Activated CD4-positive, alpha-beta T cell treated with anti-CD3 and anti-CD28 coated beads, Interleukin-2, amount 10 ng/mL, durations not matched to agents 7 days and 5 days (primary cell): ENCODE data around the gene TRIM14. TPM values are rescaled to one million over a fixed set of nuclear protein-coding genes. Genes with fewer than 3 reads are reported as not detected.

Experiments used
- CTCF ChIA-PET: fragments of 350-600 bp; sonication (Branson Sonifier 250); formaldehyde crosslinking; loops from one replicate; lab custom pipeline; 2021; ENCODE audit warnings: antibody characterized with exemption; lab: Charles Lee
- POLR2A ChIA-PET: fragments of 350-600 bp; sonication (Branson Sonifier 250); formaldehyde crosslinking; loops from one replicate; lab custom pipeline; 2021; ENCODE audit warnings: antibody characterized with exemption; lab: Charles Lee
- DNase-seq: peaks from one replicate; pipeline ENCODE4 v3.0.0-alpha.2; 2020
- H3K27ac Mint-ChIP-seq: one replicate; pipeline ENCODE4 v1.8.0; 2021; ENCODE audit warnings: mild to moderate bottlenecking, moderate library complexity, mixed read lengths
- H3K27me3 Mint-ChIP-seq: one replicate; pipeline ENCODE4 v1.8.0; 2021; ENCODE audit warnings: mixed read lengths
- H3K36me3 Mint-ChIP-seq: one replicate; pipeline ENCODE4 v1.8.0; 2021; ENCODE audit warnings: low read depth, mixed read lengths
- H3K4me1 Mint-ChIP-seq: one replicate; pipeline ENCODE4 v1.8.0; 2021; ENCODE audit warnings: mixed read lengths
- H3K4me3 Mint-ChIP-seq: one replicate; pipeline ENCODE4 v1.8.0; 2021; ENCODE audit warnings: mild to moderate bottlenecking, moderate library complexity, mixed read lengths
- H3K9me3 Mint-ChIP-seq: one replicate; pipeline ENCODE4 v1.8.0; 2021; ENCODE audit warnings: mixed read lengths
- total RNA-seq, 2 experiments: library from RNA; stranded (reverse); gene quantifications; one replicate each; pipeline ENCODE4 v1.2.3, GENCODE V29; 2021

The TRIM14 gene, protein sequence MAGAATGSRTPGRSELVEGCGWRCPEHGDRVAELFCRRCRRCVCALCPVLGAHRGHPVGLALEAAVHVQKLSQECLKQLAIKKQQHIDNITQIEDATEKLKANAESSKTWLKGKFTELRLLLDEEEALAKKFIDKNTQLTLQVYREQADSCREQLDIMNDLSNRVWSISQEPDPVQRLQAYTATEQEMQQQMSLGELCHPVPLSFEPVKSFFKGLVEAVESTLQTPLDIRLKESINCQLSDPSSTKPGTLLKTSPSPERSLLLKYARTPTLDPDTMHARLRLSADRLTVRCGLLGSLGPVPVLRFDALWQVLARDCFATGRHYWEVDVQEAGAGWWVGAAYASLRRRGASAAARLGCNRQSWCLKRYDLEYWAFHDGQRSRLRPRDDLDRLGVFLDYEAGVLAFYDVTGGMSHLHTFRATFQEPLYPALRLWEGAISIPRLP
- total RNA-seq: 100 to 1,000 TPM; 116 to 124 TPM

DNA sequence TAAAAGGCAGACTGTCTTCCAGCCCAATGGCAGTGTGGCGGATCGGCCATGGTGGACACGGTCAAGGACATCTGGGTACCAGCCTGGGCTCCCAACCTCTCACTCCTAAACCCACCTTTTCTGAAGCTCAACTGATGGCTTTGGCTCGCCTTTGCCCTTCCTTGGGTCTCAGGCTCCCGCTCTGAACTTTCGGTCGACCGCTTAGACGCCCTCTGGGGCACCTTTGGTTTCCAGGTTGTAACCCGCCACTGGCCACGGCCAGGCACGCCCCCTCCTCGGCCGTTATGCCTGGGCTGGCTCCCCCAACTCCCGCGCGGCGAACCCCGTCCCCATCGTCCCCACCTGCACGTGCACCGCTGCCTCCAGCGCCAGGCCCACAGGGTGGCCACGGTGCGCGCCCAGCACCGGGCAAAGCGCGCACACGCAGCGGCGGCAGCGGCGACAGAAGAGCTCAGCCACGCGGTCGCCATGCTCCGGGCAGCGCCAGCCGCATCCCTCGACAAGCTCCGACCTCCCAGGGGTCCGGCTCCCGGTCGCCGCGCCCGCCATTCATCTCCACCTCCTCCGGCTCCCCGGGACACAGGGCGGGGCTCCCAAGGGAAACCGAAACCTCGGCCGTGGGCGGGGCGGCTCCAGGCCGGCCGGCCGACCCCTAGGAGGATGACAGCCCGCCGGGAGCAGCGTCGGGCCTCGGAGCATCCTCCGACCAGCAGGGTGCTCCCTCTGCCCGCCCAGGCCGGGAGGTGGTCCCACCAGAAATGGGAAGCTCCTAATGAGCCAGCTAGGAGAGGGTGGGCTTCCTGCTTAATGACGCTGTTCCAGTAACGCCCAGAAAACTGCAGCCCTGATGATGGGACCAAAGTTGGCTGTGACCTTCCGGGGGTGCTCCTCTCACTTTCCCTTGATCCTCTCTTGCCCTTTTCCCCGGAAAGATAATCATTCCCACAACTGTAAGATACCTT lies at the start of gene TRIM14:
Gene TRIM14 (minus strand): TSS at position 583 of the 962 bp plus-strand sequence. CDS start 34 bp downstream, at position 549.
- no peaks in the 10 kb centered on the region for H3K27me3 Mint-ChIP-seq

DNA sequence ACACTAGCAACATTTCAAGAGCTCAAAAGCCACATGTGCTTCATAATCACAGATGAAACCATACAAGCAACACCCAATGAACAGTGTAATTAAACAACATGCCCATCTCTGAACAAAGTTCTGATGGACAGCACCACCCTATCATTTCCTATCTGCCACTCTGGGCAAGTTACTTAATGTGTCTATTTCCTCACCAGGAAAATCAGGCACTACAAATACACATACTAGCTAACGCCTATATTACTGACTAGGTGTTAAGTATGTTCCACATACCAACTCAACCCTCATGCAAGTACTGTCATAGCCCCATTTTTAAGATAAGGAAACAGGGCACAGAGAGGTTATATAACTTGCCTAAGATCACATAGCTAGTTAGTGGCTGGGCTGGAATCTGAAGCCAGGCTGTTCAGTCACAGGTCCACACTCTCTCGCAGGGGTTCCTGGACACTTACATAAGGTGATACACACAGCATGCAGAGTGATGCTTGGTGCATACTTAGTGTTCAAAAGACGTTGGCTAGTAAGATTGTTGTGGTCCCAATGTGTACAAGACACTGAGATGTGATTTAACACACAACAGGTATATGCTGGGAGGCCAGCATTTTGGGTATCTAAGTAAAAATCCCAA lies 49.2 kb upstream of the TRIM14 start:
- no peaks in the 10 kb centered on the region for H3K36me3 Mint-ChIP-seq

More for the DNA sequence above, at the start of gene TRIM14:
- Mint-ChIP-seq H3K4me1 (peaks cover 53% of the 10 kb centered on the region), H3K36me3 (peaks cover 21% of the 10 kb centered on the region), H3K9me3 (no peaks in the 10 kb centered on the region), H3K4me3 (peak within 1 kb of the TSS; percentile 85), H3K27ac (peak within 1 kb of the TSS; percentile 97)
- DNase-seq: peak; percentile 71
- POLR2A ChIA-PET: no interaction called here
- CTCF ChIA-PET: interaction anchor here (0.7 to 3.0 kb wide), 19 partner anchors 9 to 195 kb away, joined by 3 to 18 read pairs (median 4); partner anchors contain the start of genes CORO2A, NANS and TBC1D2

DNA sequence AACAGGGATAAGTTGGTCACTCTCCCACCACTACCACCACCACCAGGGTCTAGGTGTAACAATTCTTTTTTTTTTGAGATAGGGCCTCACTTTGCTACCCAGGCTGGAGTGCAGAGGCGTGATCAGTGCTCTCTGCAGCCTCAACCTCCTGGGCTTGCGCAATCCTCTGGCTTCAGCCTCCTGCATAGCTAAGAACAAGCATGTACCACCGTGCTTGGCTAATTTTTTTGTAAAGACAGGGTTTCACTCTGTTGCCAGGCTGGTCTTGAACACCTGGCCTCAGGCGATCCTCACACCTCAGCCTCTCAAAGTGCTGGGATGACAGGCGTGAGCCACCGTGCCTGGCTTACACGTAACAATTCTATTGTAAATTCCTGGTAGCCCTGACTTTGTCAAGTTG lies 45.9 kb upstream of the TRIM14 start:
- DNase-seq: no peak
- POLR2A ChIA-PET: no interaction called here
- Mint-ChIP-seq H3K9me3 (no peaks in the 10 kb centered on the region), H3K27me3 (no peaks in the 10 kb centered on the region), H3K4me3 (no peak overlapping the region), H3K4me1 (peaks cover 32% of the 10 kb centered on the region), H3K36me3 (no peaks in the 10 kb centered on the region), H3K27ac (no peak overlapping the region)
- CTCF ChIA-PET: no interaction called here

More for the DNA sequence above, 49.2 kb upstream of the TRIM14 start:
- Mint-ChIP-seq H3K9me3 (no peaks in the 10 kb centered on the region), H3K4me1 (peaks cover 39% of the 10 kb centered on the region), H3K27me3 (no peaks in the 10 kb centered on the region), H3K27ac (no peak overlapping the region), H3K4me3 (no peak overlapping the region)
- ChIA-PET CTCF (interaction anchor here (0.9 to 1.4 kb wide), 4 partner anchors 13 to 58 kb away, joined by 3 read pairs; no protein-coding TSS in a partner anchor), POLR2A (no interaction called here)
- no peak for DNase-seq

DNA sequence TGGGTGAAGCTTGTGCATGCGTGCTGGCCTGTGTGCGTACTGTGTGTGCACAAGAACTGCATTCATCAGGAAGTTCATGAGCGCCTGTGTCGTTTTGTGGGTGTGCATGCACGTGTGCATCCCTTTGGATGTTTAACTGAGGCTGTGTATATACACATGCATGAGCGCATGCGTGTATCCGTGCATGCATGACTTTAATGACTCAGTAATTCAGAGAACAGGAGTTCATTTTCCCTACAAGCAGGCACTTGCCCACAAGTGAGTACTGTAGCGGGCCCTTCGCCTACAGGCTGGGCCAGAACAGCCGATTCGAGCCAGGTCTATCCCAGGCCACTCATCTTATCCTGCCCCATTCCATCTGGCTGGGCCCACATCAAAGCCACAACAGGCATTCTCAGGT lies 43.6 kb upstream of the TRIM14 start:
- no peaks in the 10 kb centered on the region for H3K27me3 Mint-ChIP-seq
- no peak overlapping the region for H3K4me3 Mint-ChIP-seq
- ChIA-PET POLR2A (no interaction called here), CTCF (no interaction called here)
- no peak overlapping the region for H3K27ac Mint-ChIP-seq
- H3K4me1 Mint-ChIP-seq: peaks cover 27% of the 10 kb centered on the region
- DNase-seq: no peak
- H3K9me3 Mint-ChIP-seq: no peaks in the 10 kb centered on the region
- no peaks in the 10 kb centered on the region for H3K36me3 Mint-ChIP-seq

DNA sequence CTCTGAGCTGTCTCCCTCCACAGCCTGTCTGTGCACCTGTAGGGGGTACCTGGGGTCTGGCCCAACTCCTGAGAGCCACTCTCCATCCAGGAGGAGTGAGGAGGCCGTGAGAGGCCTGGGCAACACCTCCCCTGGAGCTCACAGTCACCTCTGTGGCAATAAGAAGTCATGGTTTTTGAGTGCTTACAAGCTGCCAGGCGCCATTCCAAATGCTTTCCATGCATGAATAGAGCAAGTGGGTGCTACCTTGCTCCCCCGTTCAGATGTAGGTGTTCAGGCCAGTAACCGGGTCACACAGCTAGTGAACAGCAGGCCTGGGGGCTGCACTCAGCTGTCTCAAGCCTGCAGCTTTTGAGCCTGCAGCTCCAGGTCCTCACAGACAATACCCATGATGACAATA lies 42.8 kb upstream of the TRIM14 start:
- H3K36me3 Mint-ChIP-seq: no peaks in the 10 kb centered on the region
- no peak overlapping the region for H3K4me3 Mint-ChIP-seq
- POLR2A ChIA-PET: interaction anchor here (0.7 kb wide), 1 partner anchor 52 kb away, joined by 3 read pairs; no protein-coding TSS in a partner anchor
- H3K27me3 Mint-ChIP-seq: no peaks in the 10 kb centered on the region
- CTCF ChIA-PET: interaction anchor here (0.7 kb wide), 1 partner anchor 40 kb away, joined by 3 read pairs; no protein-coding TSS in a partner anchor
- H3K27ac Mint-ChIP-seq: no peak overlapping the region
- H3K9me3 Mint-ChIP-seq: no peaks in the 10 kb centered on the region
- peaks cover 25% of the 10 kb centered on the region for H3K4me1 Mint-ChIP-seq
- DNase-seq: no peak

DNA sequence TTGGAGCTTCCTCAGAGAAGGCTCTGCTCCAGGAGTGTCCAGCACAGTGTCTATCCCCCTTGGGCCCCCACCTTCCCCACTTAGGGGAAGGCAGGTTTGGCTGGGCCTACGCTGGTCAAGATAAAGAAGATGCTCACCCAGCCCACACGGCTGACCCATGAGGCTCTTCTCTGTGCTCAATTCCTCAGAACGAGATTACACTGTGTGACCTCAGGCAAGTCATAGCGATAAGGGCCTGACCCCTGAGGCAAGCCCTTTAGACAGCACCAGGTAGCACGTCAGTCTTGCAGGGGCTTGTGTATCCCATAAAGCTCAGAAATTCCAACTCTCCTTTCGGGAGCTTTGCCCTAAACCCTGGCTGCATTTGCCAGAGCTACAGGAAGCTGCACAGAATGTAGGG lies 40.8 kb upstream of the TRIM14 start:
- Mint-ChIP-seq H3K4me1 (peaks cover 22% of the 10 kb centered on the region), H3K4me3 (no peak overlapping the region), H3K36me3 (no peaks in the 10 kb centered on the region), H3K9me3 (no peaks in the 10 kb centered on the region), H3K27ac (peak overlapping the region; percentile 7), H3K27me3 (no peaks in the 10 kb centered on the region)
- POLR2A ChIA-PET: no interaction called here
- no peak for DNase-seq
- CTCF ChIA-PET: interaction anchor here (0.8 to 1.7 kb wide), 4 partner anchors 17 to 854 kb away, joined by 3 to 4 read pairs (median 3); no protein-coding TSS in a partner anchor

DNA sequence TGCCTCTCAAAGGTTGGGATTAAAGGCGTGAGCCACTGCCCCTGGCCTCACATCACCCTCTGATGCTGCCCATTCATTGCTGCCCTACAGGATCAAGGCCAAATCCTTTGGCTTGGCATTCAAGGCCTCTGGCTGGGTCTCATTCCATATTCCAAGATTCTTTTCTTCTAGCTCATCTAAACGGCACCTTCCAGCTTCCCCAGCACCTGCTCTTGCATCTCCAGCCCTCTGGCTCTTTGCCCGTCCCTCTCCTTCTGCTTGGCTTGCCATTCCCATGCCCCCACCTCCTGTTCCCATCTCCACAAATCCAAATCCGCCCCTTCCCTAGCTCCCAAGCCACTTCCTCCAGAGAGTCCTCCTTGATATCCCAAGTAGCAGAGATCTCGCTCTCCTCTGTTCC lies 40.3 kb upstream of the TRIM14 start:
- CTCF ChIA-PET: interaction anchor here (1.1 to 1.7 kb wide), 3 partner anchors 17 to 854 kb away, joined by 3 to 4 read pairs (median 3); no protein-coding TSS in a partner anchor
- Mint-ChIP-seq H3K27me3 (no peaks in the 10 kb centered on the region), H3K4me3 (no peak overlapping the region), H3K36me3 (no peaks in the 10 kb centered on the region), H3K4me1 (peaks cover 18% of the 10 kb centered on the region), H3K9me3 (no peaks in the 10 kb centered on the region), H3K27ac (no peak overlapping the region)
- POLR2A ChIA-PET: no interaction called here
- no peak for DNase-seq

DNA sequence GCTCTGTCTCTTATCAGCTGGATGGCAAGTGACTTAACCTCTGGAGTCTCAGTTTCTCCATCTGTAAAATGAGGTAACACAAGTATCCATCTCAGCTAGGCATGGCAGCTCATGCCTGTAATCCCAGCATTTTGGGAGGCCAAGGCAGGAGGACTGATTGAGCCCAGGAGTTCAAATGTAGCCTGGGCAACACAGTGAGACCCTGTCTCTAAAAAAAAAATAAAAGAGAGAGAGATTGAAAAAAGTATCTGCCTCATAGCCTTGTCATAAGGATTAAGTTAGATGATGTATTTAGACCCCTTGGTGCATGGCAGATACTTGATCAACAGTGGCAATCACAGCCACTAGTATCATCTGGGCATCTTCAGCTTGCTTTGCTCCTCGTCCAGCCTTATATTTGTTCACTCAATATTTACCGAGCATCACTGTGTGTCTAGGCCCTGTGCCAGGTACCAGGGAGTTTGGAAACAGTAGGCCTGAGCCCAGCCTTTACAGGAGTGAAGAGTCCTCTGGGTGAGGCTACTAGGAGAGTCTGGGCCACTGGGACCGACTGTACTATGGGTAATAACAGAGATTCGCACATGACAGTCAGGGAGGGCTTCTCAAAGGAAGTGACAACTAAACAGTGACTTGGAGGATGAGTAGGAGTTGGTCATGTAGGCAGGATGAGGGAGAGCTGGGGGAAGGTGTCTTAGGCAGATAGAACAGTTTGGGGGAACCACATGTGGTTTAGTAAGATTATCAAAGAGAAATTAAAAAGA lies 39.2 kb upstream of the TRIM14 start:
- no peaks in the 10 kb centered on the region for H3K27me3 Mint-ChIP-seq
- no peaks in the 10 kb centered on the region for H3K36me3 Mint-ChIP-seq
- no peak for DNase-seq
- H3K4me3 Mint-ChIP-seq: no peak overlapping the region
- no peak overlapping the region for H3K27ac Mint-ChIP-seq
- ChIA-PET POLR2A (no interaction called here), CTCF (interaction anchor here (1.1 to 1.2 kb wide), 3 partner anchors 9 to 35 kb away, joined by 3 read pairs; no protein-coding TSS in a partner anchor)
- H3K9me3 Mint-ChIP-seq: no peaks in the 10 kb centered on the region
- H3K4me1 Mint-ChIP-seq: peaks cover 9% of the 10 kb centered on the region

DNA sequence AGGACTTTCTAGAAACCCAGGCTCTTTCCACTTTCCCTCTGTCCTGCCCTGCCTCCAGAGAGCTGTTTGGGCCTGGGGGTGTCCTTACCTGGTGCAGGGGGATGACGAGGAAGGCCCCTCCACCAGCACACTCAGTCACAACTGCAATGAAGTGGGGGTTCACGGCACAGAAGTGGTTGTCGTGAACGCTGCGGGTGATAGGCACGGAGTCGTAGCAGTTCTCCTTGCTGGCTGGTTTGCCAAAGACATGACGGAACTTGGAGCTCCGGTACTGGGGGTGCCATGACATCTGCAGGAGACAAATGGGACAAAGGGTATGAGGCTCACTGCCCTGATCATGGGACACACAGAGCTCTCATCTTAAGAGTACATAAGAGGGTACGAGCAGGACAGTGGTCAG lies 38.4 kb upstream of the TRIM14 start:
- H3K36me3 Mint-ChIP-seq: no peaks in the 10 kb centered on the region

DNA sequence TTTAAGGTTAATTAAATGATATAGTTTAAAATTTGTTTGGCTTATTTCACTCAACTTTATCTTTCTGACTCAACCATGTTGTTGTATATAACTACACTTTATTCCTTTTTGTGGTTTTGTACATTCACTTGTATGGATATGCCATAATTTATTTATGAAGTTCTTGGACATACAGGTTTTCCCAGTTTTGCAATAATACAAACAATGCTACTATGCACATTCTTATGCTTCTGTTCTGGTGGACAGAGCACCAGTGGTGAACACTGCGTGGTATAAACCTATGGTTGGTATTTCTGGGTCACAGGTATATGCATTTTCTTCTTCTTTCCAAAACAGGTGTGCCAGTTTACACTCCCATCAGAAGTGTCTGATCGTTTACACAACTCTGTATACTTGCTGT lies 35.7 kb upstream of the TRIM14 start:
- ChIA-PET POLR2A (no interaction called here), CTCF (interaction anchor here (0.6 to 1.1 kb wide), 3 partner anchors 56 to 172 kb away, joined by 3 to 4 read pairs (median 3); partner anchors contain the start of gene ANP32B)
- H3K9me3 Mint-ChIP-seq: no peaks in the 10 kb centered on the region
- no peak overlapping the region for H3K4me3 Mint-ChIP-seq
- no peak for DNase-seq
- no peaks in the 10 kb centered on the region for H3K27me3 Mint-ChIP-seq
- peaks cover 8% of the 10 kb centered on the region for H3K4me1 Mint-ChIP-seq
- H3K27ac Mint-ChIP-seq: no peak overlapping the region
- H3K36me3 Mint-ChIP-seq: no peaks in the 10 kb centered on the region

More for the DNA sequence above, 38.4 kb upstream of the TRIM14 start:
- H3K27ac Mint-ChIP-seq: no peak overlapping the region
- H3K4me1 Mint-ChIP-seq: peaks cover 8% of the 10 kb centered on the region
- no peaks in the 10 kb centered on the region for H3K9me3 Mint-ChIP-seq
- H3K4me3 Mint-ChIP-seq: no peak overlapping the region
- CTCF ChIA-PET: interaction anchor here (1.1 kb wide), 1 partner anchor 8 kb away, joined by 3 read pairs; no protein-coding TSS in a partner anchor
- POLR2A ChIA-PET: no interaction called here
- DNase-seq: no peak
- H3K27me3 Mint-ChIP-seq: no peaks in the 10 kb centered on the region

DNA sequence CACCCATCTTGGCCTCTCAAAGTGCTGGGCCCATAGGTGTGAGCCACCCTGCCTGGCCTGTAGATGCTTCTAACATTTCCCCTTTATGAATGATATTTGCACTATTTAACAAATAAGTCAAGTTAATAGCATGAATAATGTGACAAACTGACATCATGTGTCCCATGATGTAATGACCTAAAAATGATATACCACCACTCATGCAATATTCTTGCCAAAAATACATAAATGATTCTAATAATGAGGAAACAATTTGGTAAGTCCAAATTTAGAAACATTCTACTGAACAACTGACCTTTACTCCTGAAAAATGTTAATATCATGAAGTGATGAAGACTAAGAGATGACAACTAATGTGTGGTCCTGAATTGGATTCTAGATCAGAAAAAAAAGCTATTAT lies 33.5 kb upstream of the TRIM14 start:
- no peak for DNase-seq
- Mint-ChIP-seq H3K4me3 (no peak overlapping the region), H3K9me3 (no peaks in the 10 kb centered on the region), H3K36me3 (no peaks in the 10 kb centered on the region), H3K4me1 (peaks cover 2% of the 10 kb centered on the region), H3K27ac (no peak overlapping the region), H3K27me3 (no peaks in the 10 kb centered on the region)
- ChIA-PET CTCF (no interaction called here), POLR2A (no interaction called here)
